Measurements from ENCODE around the gene SP5. TPM values are rescaled to one million over a fixed set of nuclear protein-coding genes. Genes with fewer than 3 reads are reported as not detected.

Gene SP5
- total RNA-seq, 2 donors from 2014 or later = 1.2 to 3.5 TPM

GRCh38 chr2:170740660-170741059 lies 25.5 kb downstream of the SP5 start:
- intact Hi-C loops (cut with DNase I) = no loop called here
- DNase-seq = no peak
- TF ChIP-seq CTCF (IDR thresholded peaks at IDR 0.05) = no peak
- H3K36me3 ChIP-seq = no peaks in the 10 kb centered on the region
- no peak overlapping the region for H3K4me3 ChIP-seq
- H3K27ac ChIP-seq = no peak overlapping the region
- H3K4me1 ChIP-seq = no peaks in the 10 kb centered on the region
- no peaks in the 10 kb centered on the region for H3K9me3 ChIP-seq
- no peaks in the 10 kb centered on the region for H3K27me3 ChIP-seq
- H3K9ac ChIP-seq (ENCODE audit: low read depth in 2 of 2, low read length in 2 of 2) = no peak overlapping the region

GRCh38 chr2:170742000-170742399 lies 26.9 kb downstream of the SP5 start:
- intact Hi-C loops (cut with DNase I) = no loop called here
- no peaks in the 10 kb centered on the region for H3K9me3 ChIP-seq
- no peak overlapping the region for H3K27ac ChIP-seq
- no peaks in the 10 kb centered on the region for H3K4me1 ChIP-seq
- DNase-seq = no peak
- no peaks in the 10 kb centered on the region for H3K27me3 ChIP-seq
- no peak overlapping the region for H3K4me3 ChIP-seq
- no peak overlapping the region for H3K9ac ChIP-seq (ENCODE audit: low read depth in 2 of 2, low read length in 2 of 2)
- no peaks in the 10 kb centered on the region for H3K36me3 ChIP-seq
- no peak for TF ChIP-seq CTCF (IDR thresholded peaks at IDR 0.05)

- no peaks in the 10 kb centered on the region for H3K36me3 ChIP-seq
- no peak overlapping the region for H3K9ac ChIP-seq (ENCODE audit: low read depth in 2 of 2, low read length in 2 of 2)
- no peaks in the 10 kb centered on the region for H3K4me1 ChIP-seq
- no peaks in the 10 kb centered on the region for H3K9me3 ChIP-seq
- DNase-seq = no peak
- no peak for TF ChIP-seq CTCF (IDR thresholded peaks at IDR 0.05)
- H3K27me3 ChIP-seq = no peaks in the 10 kb centered on the region
- intact Hi-C loops (cut with DNase I) = no loop called here
- no peak overlapping the region for H3K4me3 ChIP-seq
- no peak overlapping the region for H3K27ac ChIP-seq
Measured at GRCh38 chr2:170742896-170743529, 27.9 kb downstream of the SP5 start.

DNA sequence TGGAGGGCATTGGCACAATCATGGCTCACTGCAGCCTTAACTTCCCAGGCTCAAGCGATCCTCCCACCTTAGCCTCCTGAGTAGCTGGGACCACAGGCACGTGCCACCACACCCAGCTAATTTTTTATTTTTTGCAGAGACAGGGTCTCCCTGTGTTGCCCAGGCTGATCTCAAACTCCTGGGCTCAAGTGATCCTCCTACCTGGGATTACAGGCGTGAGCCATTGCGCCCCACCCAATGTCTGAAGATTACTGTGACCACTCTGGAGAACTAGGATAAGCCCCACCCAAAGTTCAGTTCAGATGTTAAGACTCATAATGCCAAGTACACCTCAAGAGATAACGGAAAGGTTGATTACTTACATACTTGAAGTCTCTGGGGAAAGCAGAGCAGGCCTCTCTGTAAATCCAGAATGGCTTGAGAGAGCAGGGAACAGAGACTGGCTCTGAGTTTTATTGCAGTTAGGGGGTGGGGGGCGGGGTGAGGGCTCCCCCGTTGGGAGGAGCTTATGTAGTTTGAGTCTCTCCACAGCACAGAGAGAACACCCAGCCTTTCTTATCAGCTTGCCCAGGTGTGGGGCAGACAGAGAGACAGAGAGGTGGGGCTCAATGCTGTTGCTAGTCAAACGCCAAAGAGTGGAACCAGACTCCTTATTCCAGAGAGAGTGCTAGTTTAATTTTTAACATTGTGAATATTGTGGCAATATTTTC lies 28.5 kb downstream of the SP5 start:
- no peak overlapping the region for H3K9ac ChIP-seq (ENCODE audit: low read depth in 2 of 2, low read length in 2 of 2)
- H3K36me3 ChIP-seq = no peaks in the 10 kb centered on the region
- no peak for DNase-seq
- no peak overlapping the region for H3K4me3 ChIP-seq
- no peak overlapping the region for H3K27ac ChIP-seq
- intact Hi-C loops (cut with DNase I) = no loop called here
- no peaks in the 10 kb centered on the region for H3K27me3 ChIP-seq
- no peaks in the 10 kb centered on the region for H3K4me1 ChIP-seq
- no peak for TF ChIP-seq CTCF (IDR thresholded peaks at IDR 0.05)
- no peaks in the 10 kb centered on the region for H3K9me3 ChIP-seq

DNA sequence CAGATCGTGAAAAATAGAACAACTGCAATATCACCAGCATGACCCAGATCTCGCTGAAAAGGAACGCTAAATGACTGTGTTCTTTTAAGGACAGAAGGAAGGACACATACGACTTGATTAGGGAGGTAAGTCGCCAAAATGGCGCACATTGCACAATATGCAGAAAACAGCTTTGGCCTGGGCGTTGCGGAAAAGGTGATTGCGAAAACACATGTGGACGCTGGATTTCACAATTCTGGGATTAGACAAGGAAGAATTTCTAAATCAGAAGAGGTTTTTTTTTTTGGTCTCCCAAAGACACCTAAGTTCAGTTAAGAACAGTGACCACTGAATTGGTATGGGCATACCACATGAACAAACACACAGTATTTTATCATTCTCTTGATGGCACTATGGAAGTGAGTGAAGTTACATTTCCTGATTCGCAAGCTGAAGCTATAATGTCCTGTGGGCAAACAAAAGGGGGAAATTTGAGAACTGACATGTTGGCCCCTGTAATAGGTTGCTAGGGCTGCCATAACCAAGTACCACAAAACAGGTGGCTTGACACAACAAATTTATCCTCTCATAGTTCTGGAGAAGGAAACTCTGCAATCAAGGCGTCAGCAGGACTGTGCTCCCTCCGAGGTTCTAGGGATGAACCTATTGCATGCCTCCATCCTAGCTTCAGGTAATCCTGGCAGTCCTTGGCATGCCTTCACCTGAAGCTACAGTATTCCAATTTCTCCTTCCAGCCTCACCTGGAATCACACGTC lies 29.3 kb downstream of the SP5 start:
- Histone ChIP-seq H3K9ac (ENCODE audit: low read depth in 2 of 2, low read length in 2 of 2) (no peak overlapping the region), H3K4me1 (no peaks in the 10 kb centered on the region), H3K4me3 (no peak overlapping the region), H3K36me3 (no peaks in the 10 kb centered on the region), H3K27me3 (no peaks in the 10 kb centered on the region), H3K27ac (no peak overlapping the region), H3K9me3 (no peaks in the 10 kb centered on the region)
- TF ChIP-seq CTCF (IDR thresholded peaks at IDR 0.05) = no peak
- intact Hi-C loops (cut with DNase I) = no loop called here
- DNase-seq = no peak

Measured in colonic mucosa (tissue), 4 donors.